Stimulated activated CD8-positive, alpha-beta memory T cell treated with anti-CD3 and anti-CD28 coated beads, Interleukin-15, amount 100 ng/mL, for 1 hour (primary cell): ENCODE data around the gene SMAD3.

ENCODE experiments used
- DNase-seq: peaks from one replicate; pipeline ENCODE4 v3.0.0-alpha.2; 2020; ENCODE audit warnings: low read depth

Gene SMAD3

DNA sequence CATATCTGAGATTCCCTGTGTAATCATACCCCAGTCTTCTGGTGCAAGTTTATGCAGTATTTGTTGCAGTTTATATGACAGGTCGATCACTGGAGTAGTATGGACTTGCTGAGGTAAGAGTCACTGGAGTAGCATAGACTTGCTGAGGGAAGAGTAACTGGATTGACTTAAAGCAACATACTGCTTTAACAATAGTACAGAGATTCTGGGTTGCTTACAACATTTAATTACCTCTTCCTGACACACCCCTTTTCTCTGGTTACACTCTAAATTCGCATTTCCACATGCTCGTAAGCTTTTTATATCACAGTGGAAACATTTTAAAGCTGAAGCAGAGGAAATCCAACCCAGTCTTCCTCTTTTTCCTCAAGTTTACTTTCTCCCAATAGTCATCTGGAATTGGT lies 177.3 kb downstream of the SMAD3 start:
- DNase-seq = no peak
